HEK293 (cell line): ENCODE measurements around the gene CCDC74A.

Experiments
- MEIS1 ChIP-seq: sonication (generic); formaldehyde crosslinking; IDR thresholded peaks from 2 replicates; pipeline ENCODE4 v1.8.1; 2022; ENCODE audit warnings: missing genetic modification reagents, mild to moderate bottlenecking, borderline replicate concordance
- TSHZ1 ChIP-seq: fragments of 450-650 bp; formaldehyde crosslinking; IDR thresholded peaks from 2 replicates; pipeline ENCODE4 v1.5.1; 2016; ENCODE audit warnings: missing biosample characterization, missing genetic modification characterization, borderline replicate concordance
- ZBTB10 ChIP-seq: fragments of 450-650 bp; formaldehyde crosslinking; IDR thresholded peaks from 2 replicates; pipeline ENCODE4 v1.5.1; 2016; ENCODE audit warnings: missing biosample characterization, missing genetic modification characterization
- ZBTB21 ChIP-seq: fragments of 450-650 bp; formaldehyde crosslinking; IDR thresholded peaks from 2 replicates; pipeline ENCODE4 v1.5.1; 2017; ENCODE audit warnings: missing biosample characterization, missing genetic modification characterization
- ZNF274 ChIP-seq, 2 experiments: fragments of 200-500 bp in 1 of 2; fragments of 450-650 bp in 1 of 2; sonication (Bioruptor generic) in 1 of 2; formaldehyde crosslinking in 1 of 2; IDR thresholded peaks; 2 replicates each; pipeline versions ENCODE4 v1.5.1 to v1.6.1; 2014 to 2016; ENCODE audit warnings: borderline replicate concordance in 1 of 2, inconsistent platforms in 1 of 2, low read length in 1 of 2, missing biosample characterization in 1 of 2, missing genetic modification characterization in 1 of 2
- ZNF664 ChIP-seq: fragments of 450-650 bp; formaldehyde crosslinking; IDR thresholded peaks from 2 replicates; pipeline ENCODE4 v1.5.1; 2016; ENCODE audit warnings: missing biosample characterization, missing genetic modification characterization
- TF ChIP-seq, protein P1 (sequence below): fragments of 450-650 bp; formaldehyde crosslinking; IDR thresholded peaks from 2 replicates; pipeline ENCODE4 v1.5.1; 2016; ENCODE audit warnings: missing biosample characterization, missing genetic modification characterization
- TF ChIP-seq, protein P2 (sequence below): fragments of 450-650 bp; formaldehyde crosslinking; IDR thresholded peaks from 2 replicates; pipeline ENCODE4 v1.5.1; 2016; ENCODE audit warnings: missing biosample characterization, missing genetic modification characterization
- TF ChIP-seq, protein P3 (sequence below): fragments of 450-650 bp; formaldehyde crosslinking; IDR thresholded peaks from 2 replicates; pipeline ENCODE4 v1.5.1; 2017; ENCODE audit warnings: missing biosample characterization, missing genetic modification characterization

GRCh38 chr2:131566371-131566770, 38.7 kb downstream of the CCDC74A start:
- TF ChIP-seq ZNF274 (IDR thresholded peaks at IDR 0.05; ENCODE audit: low read length) (no peak), ZNF274 (tag by site-specific recombination; IDR thresholded peaks at IDR 0.05; ENCODE audit: borderline replicate concordance) (no peak), ZBTB10 (tag by site-specific recombination) (no peak), MEIS1 (no peak), ZBTB21 (tag by site-specific recombination) (no peak), ZNF664 (tag by site-specific recombination) (no peak), TSHZ1 (tag by site-specific recombination) (no peak)
- TF ChIP-seq, protein P1, sequence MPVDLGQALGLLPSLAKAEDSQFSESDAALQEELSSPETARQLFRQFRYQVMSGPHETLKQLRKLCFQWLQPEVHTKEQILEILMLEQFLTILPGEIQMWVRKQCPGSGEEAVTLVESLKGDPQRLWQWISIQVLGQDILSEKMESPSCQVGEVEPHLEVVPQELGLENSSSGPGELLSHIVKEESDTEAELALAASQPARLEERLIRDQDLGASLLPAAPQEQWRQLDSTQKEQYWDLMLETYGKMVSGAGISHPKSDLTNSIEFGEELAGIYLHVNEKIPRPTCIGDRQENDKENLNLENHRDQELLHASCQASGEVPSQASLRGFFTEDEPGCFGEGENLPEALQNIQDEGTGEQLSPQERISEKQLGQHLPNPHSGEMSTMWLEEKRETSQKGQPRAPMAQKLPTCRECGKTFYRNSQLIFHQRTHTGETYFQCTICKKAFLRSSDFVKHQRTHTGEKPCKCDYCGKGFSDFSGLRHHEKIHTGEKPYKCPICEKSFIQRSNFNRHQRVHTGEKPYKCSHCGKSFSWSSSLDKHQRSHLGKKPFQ (tag by site-specific recombination): no peak
- TF ChIP-seq, protein P2, sequence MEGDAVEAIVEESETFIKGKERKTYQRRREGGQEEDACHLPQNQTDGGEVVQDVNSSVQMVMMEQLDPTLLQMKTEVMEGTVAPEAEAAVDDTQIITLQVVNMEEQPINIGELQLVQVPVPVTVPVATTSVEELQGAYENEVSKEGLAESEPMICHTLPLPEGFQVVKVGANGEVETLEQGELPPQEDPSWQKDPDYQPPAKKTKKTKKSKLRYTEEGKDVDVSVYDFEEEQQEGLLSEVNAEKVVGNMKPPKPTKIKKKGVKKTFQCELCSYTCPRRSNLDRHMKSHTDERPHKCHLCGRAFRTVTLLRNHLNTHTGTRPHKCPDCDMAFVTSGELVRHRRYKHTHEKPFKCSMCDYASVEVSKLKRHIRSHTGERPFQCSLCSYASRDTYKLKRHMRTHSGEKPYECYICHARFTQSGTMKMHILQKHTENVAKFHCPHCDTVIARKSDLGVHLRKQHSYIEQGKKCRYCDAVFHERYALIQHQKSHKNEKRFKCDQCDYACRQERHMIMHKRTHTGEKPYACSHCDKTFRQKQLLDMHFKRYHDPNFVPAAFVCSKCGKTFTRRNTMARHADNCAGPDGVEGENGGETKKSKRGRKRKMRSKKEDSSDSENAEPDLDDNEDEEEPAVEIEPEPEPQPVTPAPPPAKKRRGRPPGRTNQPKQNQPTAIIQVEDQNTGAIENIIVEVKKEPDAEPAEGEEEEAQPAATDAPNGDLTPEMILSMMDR: no peak
- TF ChIP-seq, protein P3, sequence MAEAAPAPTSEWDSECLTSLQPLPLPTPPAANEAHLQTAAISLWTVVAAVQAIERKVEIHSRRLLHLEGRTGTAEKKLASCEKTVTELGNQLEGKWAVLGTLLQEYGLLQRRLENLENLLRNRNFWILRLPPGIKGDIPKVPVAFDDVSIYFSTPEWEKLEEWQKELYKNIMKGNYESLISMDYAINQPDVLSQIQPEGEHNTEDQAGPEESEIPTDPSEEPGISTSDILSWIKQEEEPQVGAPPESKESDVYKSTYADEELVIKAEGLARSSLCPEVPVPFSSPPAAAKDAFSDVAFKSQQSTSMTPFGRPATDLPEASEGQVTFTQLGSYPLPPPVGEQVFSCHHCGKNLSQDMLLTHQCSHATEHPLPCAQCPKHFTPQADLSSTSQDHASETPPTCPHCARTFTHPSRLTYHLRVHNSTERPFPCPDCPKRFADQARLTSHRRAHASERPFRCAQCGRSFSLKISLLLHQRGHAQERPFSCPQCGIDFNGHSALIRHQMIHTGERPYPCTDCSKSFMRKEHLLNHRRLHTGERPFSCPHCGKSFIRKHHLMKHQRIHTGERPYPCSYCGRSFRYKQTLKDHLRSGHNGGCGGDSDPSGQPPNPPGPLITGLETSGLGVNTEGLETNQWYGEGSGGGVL (tag by site-specific recombination): no peak
